ENCODE data around the gene TAF4B. TPM values are rescaled to one million over a fixed set of nuclear protein-coding genes. Genes with fewer than 3 reads are reported as not detected.
"Not testable (repeated sequence)": the region's sequence is repeated elsewhere in the genome, so short reads cannot be mapped to it uniquely, and the experiment has no call there.

Gene TAF4B
- total RNA-seq, 4 donors from 2014 or later = 5.2 to 14.1 (median 8.1) TPM

- Histone ChIP-seq H3K27me3 (no peaks in the 10 kb centered on the region), H3K27ac (replicated peaks in 1 of 4) (no peak overlapping the region), H3K36me3 (peaks cover 4 to 42% (median 12%) of the 10 kb centered on the region in 4 donors), H3K4me1 (no peaks in the 10 kb centered on the region), H3K9me3 (no peaks in the 10 kb centered on the region), H3K4me3 (no peak overlapping the region)
- TF ChIP-seq POLR2A (IDR thresholded peaks at IDR 0.05; ENCODE audit: low read depth) = no peak
- no peak for TF ChIP-seq CTCF (IDR thresholded peaks at IDR 0.05)
- no peak for TF ChIP-seq POLR2AphosphoS5 (IDR thresholded peaks at IDR 0.05)
- no peak for TF ChIP-seq EP300 (IDR thresholded peaks at IDR 0.05)
- DNase-seq (ENCODE audit: extremely low spot score) = no peak
- 80% methylated on average over 4 of the region's 4 CpGs for WGBS
- intact Hi-C loops (cut with DNase I) = no loop called here
Measured at GRCh38 chr18:26287644-26288043, 61.4 kb downstream of the TAF4B start.

DNA sequence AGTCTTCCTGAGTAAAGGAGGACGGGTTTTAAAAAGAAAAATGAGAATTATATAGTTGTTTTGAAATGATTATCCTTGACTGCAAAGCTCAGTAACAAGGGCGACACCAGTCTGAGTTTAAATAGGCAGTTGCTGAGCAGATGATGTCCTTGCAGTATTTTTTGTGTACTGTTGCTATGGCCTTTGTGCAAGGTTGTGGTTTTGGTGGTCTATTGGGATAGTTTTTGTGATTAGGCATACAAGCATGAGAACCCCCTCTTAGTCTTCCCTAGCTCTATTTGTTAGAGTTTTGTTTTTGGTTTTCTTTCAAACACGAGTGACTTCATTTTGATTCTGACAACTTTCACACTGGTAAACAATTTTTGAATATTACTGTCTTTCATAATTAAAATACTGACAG, 64.1 kb downstream of the TAF4B start:
- WGBS = 93% methylated on average over 3 of the region's 3 CpGs
- H3K27ac ChIP-seq (replicated peaks in 1 of 4) = no peak overlapping the region
- H3K27me3 ChIP-seq = no peaks in the 10 kb centered on the region
- H3K4me1 ChIP-seq = no peaks in the 10 kb centered on the region
- peaks cover 0 to 25% (median 10%) of the 10 kb centered on the region in 4 donors for H3K36me3 ChIP-seq
- no peak for TF ChIP-seq CTCF (IDR thresholded peaks at IDR 0.05)
- no peak for TF ChIP-seq POLR2AphosphoS5 (IDR thresholded peaks at IDR 0.05)
- TF ChIP-seq POLR2A (IDR thresholded peaks at IDR 0.05; ENCODE audit: low read depth) = no peak
- no peak for TF ChIP-seq EP300 (IDR thresholded peaks at IDR 0.05)
- no peak overlapping the region for H3K4me3 ChIP-seq
- intact Hi-C loops (cut with DNase I) = no loop called here
- no peak for DNase-seq (ENCODE audit: extremely low spot score)
- no peaks in the 10 kb centered on the region for H3K9me3 ChIP-seq

- Histone ChIP-seq H3K36me3 (peaks cover 0 to 7% (median 0%) of the 10 kb centered on the region in 4 donors), H3K4me1 (no peaks in the 10 kb centered on the region), H3K27ac (replicated peaks in 1 of 4) (no peak overlapping the region), H3K9me3 (no peaks in the 10 kb centered on the region), H3K27me3 (no peaks in the 10 kb centered on the region), H3K4me3 (no peak overlapping the region)
- DNase-seq (ENCODE audit: extremely low spot score) = no peak
- TF ChIP-seq EP300 (IDR thresholded peaks at IDR 0.05) (no peak), CTCF (IDR thresholded peaks at IDR 0.05) (no peak), POLR2AphosphoS5 (IDR thresholded peaks at IDR 0.05) (no peak), POLR2A (IDR thresholded peaks at IDR 0.05; ENCODE audit: low read depth) (no peak)
- WGBS = 93% methylated on average over 1 of the region's 1 CpG
- intact Hi-C loops (cut with DNase I) = no loop called here
Measured at GRCh38 chr18:26293982-26294381, 67.7 kb downstream of the TAF4B start.

DNA sequence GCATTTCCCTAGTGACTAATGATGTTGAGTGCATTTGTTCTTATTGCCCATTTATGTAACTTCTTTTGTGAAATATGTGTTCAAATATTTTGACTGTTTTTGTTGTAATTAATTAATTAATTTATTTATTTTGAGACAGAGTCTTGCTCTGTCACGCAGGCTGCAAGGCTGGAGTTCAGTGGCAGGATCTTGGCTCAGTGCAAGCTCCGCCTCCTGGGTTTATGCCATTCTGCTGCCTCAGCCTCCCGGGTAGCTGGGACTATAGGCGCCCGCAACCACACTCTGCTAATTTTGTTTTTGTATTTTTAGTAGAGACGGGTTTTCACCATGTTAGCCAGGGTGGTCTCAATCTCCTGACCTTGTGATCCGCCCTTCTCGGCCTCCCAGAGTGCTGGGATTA, 71.9 kb downstream of the TAF4B start:
- H3K4me1 ChIP-seq = no peaks in the 10 kb centered on the region
- DNase-seq (ENCODE audit: extremely low spot score) = no peak
- H3K4me3 ChIP-seq = no peak overlapping the region
- WGBS = 94% methylated on average over 8 of the region's 8 CpGs
- TF ChIP-seq POLR2A (IDR thresholded peaks at IDR 0.05; ENCODE audit: low read depth) (no peak), POLR2AphosphoS5 (IDR thresholded peaks at IDR 0.05) (no peak), CTCF (IDR thresholded peaks at IDR 0.05) (no peak), EP300 (IDR thresholded peaks at IDR 0.05) (no peak)
- intact Hi-C loops (cut with DNase I) = no loop called here
- H3K27ac ChIP-seq (replicated peaks in 1 of 4) = no peak overlapping the region
- H3K9me3 ChIP-seq = no peaks in the 10 kb centered on the region
- no peaks in the 10 kb centered on the region for H3K27me3 ChIP-seq
- H3K36me3 ChIP-seq = peaks cover 0 to 3% (median 0%) of the 10 kb centered on the region in 4 donors

- Histone ChIP-seq H3K9me3 (no peaks in the 10 kb centered on the region), H3K36me3 (no peaks in the 10 kb centered on the region), H3K27me3 (no peaks in the 10 kb centered on the region), H3K27ac (replicated peaks in 1 of 4) (no peak overlapping the region), H3K4me3 (no peak overlapping the region), H3K4me1 (no peaks in the 10 kb centered on the region)
- WGBS = 67% methylated on average over 3 of the region's 3 CpGs
- DNase-seq (ENCODE audit: extremely low spot score) = no peak
- TF ChIP-seq EP300 (IDR thresholded peaks at IDR 0.05) (no peak), POLR2A (IDR thresholded peaks at IDR 0.05; ENCODE audit: low read depth) (no peak), CTCF (IDR thresholded peaks at IDR 0.05) (no peak), POLR2AphosphoS5 (IDR thresholded peaks at IDR 0.05) (no peak)
- intact Hi-C loops (cut with DNase I) = no loop called here
Measured at GRCh38 chr18:26301681-26302080, 75.4 kb downstream of the TAF4B start.

DNA sequence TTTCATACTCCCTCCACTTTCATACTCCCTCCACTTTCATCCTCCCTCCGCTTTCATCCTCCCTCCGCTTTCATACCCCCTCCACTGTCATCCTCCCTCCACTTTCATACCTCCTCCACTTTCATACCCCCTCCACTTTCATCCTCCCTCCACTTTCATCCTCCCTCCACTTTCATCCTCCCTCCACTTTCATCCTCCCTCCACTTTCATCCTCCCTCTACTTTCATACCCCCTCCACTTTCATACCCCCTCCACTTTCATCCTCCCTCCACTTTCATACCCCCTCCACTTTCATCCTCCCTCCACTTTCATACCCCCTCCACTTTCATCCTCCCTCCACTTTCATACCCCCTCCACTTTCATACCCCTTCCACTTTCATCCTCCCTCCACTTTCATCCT, 77.0 kb downstream of the TAF4B start:
- intact Hi-C loops (cut with DNase I); H3K36me3 ChIP-seq; DNase-seq (ENCODE audit: extremely low spot score); H3K27ac ChIP-seq (replicated peaks in 1 of 4); H3K27me3 ChIP-seq; H3K4me3 ChIP-seq; H3K9me3 ChIP-seq; H3K4me1 ChIP-seq: not testable (repeated sequence)
- 96% methylated on average over 2 of the region's 2 CpGs for WGBS
